NCI-H1417 (cell line): Measurements from ENCODE around the gene SPHK1.

Experiments used
- DNase-seq, 3 experiments: peaks; one replicate each; lab custom pipeline; 2025; lab: John Stamatoyannopoulos, UW

Gene SPHK1

GRCh38 chr17:76407509-76407908 is 23.1 kb downstream of the SPHK1 start:
- no peak for DNase-seq

- DNase-seq: peak; percentile 53 to 73 (median 66)
Measured at GRCh38 chr17:76408037-76408849, 23.8 kb downstream of the SPHK1 start.

GRCh38 chr17:76410328-76410965 is 26.0 kb downstream of the SPHK1 start:
- DNase-seq: no peak

- DNase-seq: no peak
Measured at GRCh38 chr17:76411247-76411646, 26.8 kb downstream of the SPHK1 start.

GRCh38 chr17:76414334-76415295 is 30.2 kb downstream of the SPHK1 start:
- DNase-seq: peak in 2 of 3 experiments; percentile 64 to 81

- no peak for DNase-seq
Measured at GRCh38 chr17:76415786-76416185, 31.4 kb downstream of the SPHK1 start.

- no peak for DNase-seq
Measured at GRCh38 chr17:76416457-76416856, 32.0 kb downstream of the SPHK1 start.

GRCh38 chr17:76416899-76417298 is 32.5 kb downstream of the SPHK1 start:
- no peak for DNase-seq

- DNase-seq: peak in 2 of 3 experiments; percentile 51 to 64
Measured at GRCh38 chr17:76417499-76418143, 33.2 kb downstream of the SPHK1 start.

GRCh38 chr17:76419576-76420260 is 35.3 kb downstream of the SPHK1 start:
- no peak for DNase-seq

- no peak for DNase-seq
Measured at GRCh38 chr17:76420356-76421043, 36.1 kb downstream of the SPHK1 start.

GRCh38 chr17:76421044-76421407 is 36.6 kb downstream of the SPHK1 start:
- DNase-seq: no peak

- DNase-seq: no peak
Measured at GRCh38 chr17:76422406-76422805, 38.0 kb downstream of the SPHK1 start.

- DNase-seq: no peak
Measured at GRCh38 chr17:76422860-76423259, 38.5 kb downstream of the SPHK1 start.

- no peak for DNase-seq
Measured at GRCh38 chr17:76426853-76427252, 42.4 kb downstream of the SPHK1 start.

- no peak for DNase-seq
Measured at GRCh38 chr17:76427501-76428231, 43.3 kb downstream of the SPHK1 start.

GRCh38 chr17:76428511-76428910 is 44.1 kb downstream of the SPHK1 start:
- DNase-seq: no peak

- no peak for DNase-seq
Measured at GRCh38 chr17:76431509-76431908, 47.1 kb downstream of the SPHK1 start.

GRCh38 chr17:76432004-76432403 is 47.6 kb downstream of the SPHK1 start:
- no peak for DNase-seq
